Smooth muscle cell (in vitro differentiated cells): ENCODE results near the gene FOSL1. TPM values are rescaled to one million over a fixed set of nuclear protein-coding genes. Genes with fewer than 3 reads are reported as not detected.

Source experiments
- DNase-seq: peaks from one replicate; lab custom pipeline; 2025; ENCODE audit not compliant: unreplicated experiment; lab: John Stamatoyannopoulos, UW
- H2AFZ ChIP-seq: fragments of 200-600 bp; sonication (generic); 2 replicates; pipeline ENCODE4 v1.6.0; 2016; ENCODE audit warnings: antibody characterized with exemption, low read depth, mild to moderate bottlenecking
- H3F3A ChIP-seq: fragments of 200-600 bp; sonication (generic); 2 replicates; pipeline ENCODE4 v1.6.0; 2017; ENCODE audit warnings: antibody characterized with exemption, low read depth
- H3K27ac ChIP-seq: fragments of 200-600 bp; sonication (generic); 2 replicates; pipeline ENCODE4 v1.5.1; 2016; ENCODE audit warnings: low read depth, mild to moderate bottlenecking
- H3K27me3 ChIP-seq: fragments of 200-600 bp; sonication (generic); 2 replicates; pipeline ENCODE4 v1.6.1; 2016; ENCODE audit warnings: low read depth, mild to moderate bottlenecking
- H3K36me3 ChIP-seq: fragments of 200-600 bp; sonication (generic); 2 replicates; pipeline ENCODE4 v1.5.1; 2016; ENCODE audit warnings: low read depth
- H3K4me1 ChIP-seq: fragments of 200-600 bp; sonication (generic); 2 replicates; pipeline ENCODE4 v1.5.1; 2016; ENCODE audit warnings: low read depth
- H3K4me2 ChIP-seq: fragments of 200-600 bp; sonication (generic); 2 replicates; pipeline ENCODE4 v1.6.0; 2016; ENCODE audit warnings: mild to moderate bottlenecking
- H3K4me3 ChIP-seq: fragments of 200-600 bp; sonication (generic); 2 replicates; pipeline ENCODE4 v1.5.1; 2016; ENCODE audit warnings: mild to moderate bottlenecking
- H3K79me2 ChIP-seq: fragments of 200-600 bp; sonication (generic); 2 replicates; pipeline ENCODE4 v1.6.0; 2016; ENCODE audit warnings: low read depth, mild to moderate bottlenecking
- H3K9ac ChIP-seq: fragments of 200-600 bp; sonication (generic); 2 replicates; pipeline ENCODE4 v1.6.0; 2016; ENCODE audit warnings: low read depth
- H3K9me3 ChIP-seq: fragments of 200-600 bp; sonication (generic); replicated peaks from 2 replicates; pipeline ENCODE4 v1.5.1; 2016; ENCODE audit warnings: low read depth
- H4K20me1 ChIP-seq: fragments of 200-600 bp; sonication (generic); 2 replicates; pipeline ENCODE4 v1.6.0; 2016; ENCODE audit warnings: low read depth
- WGBS: methylation state at CpG from one replicate; pipeline ENCODE4 v1.1.7; 2016; ENCODE audit warnings: low lambda C conversion rate; 5-methylcytosine and 5-hydroxymethylcytosine counted together
- polyA plus RNA-seq: library from polyadenylated mRNA; unstranded; fragments of >200 nt; fragmentation: Nextera tagmentation; extraction: Ambion mirVana; gene quantifications from 2 replicates; pipeline ENCODE4 v1.2.1, GENCODE V29; 2016
- total RNA-seq: library from RNA; depleted of rRNA; stranded (reverse); fragments of >200 nt; gene quantifications from 2 replicates; pipeline ENCODE4 v1.2.3, GENCODE V29; 2014
- TF ChIP-seq, protein P1 (sequence below): fragments of 200-600 bp; sonication (generic); IDR thresholded peaks from 2 replicates; pipeline ENCODE4 v1.5.1; 2017; ENCODE audit warnings: borderline replicate concordance, mild to moderate bottlenecking, antibody characterized with exemption; ENCODE audit not compliant: insufficient read depth, poor library complexity, severe bottlenecking

FOSL1 gene
- total and polyA plus RNA-seq, 2 experiments from 2014 or later, result 15.8 to 26.1 TPM

GRCh38 chr11:65891219-65892136 is 8.7 kb downstream of the FOSL1 start:
- Histone ChIP-seq H2AFZ (no peak overlapping the region), H4K20me1 (peaks cover 48% of the 10 kb centered on the region), H3K36me3 (no peaks in the 10 kb centered on the region), H3K27ac (peak overlapping the region; percentile 58), H3K79me2 (peaks cover 53% of the 10 kb centered on the region), H3F3A (peaks cover 16% of the 10 kb centered on the region), H3K4me3 (peak overlapping the region; percentile 67), H3K9ac (peak overlapping the region; percentile 80), H3K27me3 (no peaks in the 10 kb centered on the region), H3K4me1 (peaks cover 22% of the 10 kb centered on the region), H3K4me2 (peak overlapping the region; percentile 97), H3K9me3 (no peaks in the 10 kb centered on the region)
- DNase-seq, result no peak
- TF ChIP-seq, protein P1, sequence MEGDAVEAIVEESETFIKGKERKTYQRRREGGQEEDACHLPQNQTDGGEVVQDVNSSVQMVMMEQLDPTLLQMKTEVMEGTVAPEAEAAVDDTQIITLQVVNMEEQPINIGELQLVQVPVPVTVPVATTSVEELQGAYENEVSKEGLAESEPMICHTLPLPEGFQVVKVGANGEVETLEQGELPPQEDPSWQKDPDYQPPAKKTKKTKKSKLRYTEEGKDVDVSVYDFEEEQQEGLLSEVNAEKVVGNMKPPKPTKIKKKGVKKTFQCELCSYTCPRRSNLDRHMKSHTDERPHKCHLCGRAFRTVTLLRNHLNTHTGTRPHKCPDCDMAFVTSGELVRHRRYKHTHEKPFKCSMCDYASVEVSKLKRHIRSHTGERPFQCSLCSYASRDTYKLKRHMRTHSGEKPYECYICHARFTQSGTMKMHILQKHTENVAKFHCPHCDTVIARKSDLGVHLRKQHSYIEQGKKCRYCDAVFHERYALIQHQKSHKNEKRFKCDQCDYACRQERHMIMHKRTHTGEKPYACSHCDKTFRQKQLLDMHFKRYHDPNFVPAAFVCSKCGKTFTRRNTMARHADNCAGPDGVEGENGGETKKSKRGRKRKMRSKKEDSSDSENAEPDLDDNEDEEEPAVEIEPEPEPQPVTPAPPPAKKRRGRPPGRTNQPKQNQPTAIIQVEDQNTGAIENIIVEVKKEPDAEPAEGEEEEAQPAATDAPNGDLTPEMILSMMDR, result peak; percentile 10
- WGBS, result 8% methylated on average over 48 of the region's 57 CpGs

- peak within 1 kb of the TSS; percentile 80 for H3K9ac ChIP-seq
- DNase-seq, result peak; percentile 93
- 1% methylated on average over 90 of the region's 94 CpGs for WGBS
- H3K79me2 ChIP-seq, result peaks cover 48% of the 10 kb centered on the region
- H3F3A ChIP-seq, result peaks cover 16% of the 10 kb centered on the region
- peak within 1 kb of the TSS; percentile 97 for H3K4me2 ChIP-seq
- H3K27me3 ChIP-seq, result no peaks in the 10 kb centered on the region
- no peak within 1 kb of the TSS for H2AFZ ChIP-seq
- peak within 1 kb of the TSS; percentile 77 for H3K4me3 ChIP-seq
- no peaks in the 10 kb centered on the region for H3K36me3 ChIP-seq
- TF ChIP-seq, protein P1, result peak; percentile 26
- H3K9me3 ChIP-seq, result no peaks in the 10 kb centered on the region
- H3K4me1 ChIP-seq, result peaks cover 22% of the 10 kb centered on the region
- H4K20me1 ChIP-seq, result peaks cover 39% of the 10 kb centered on the region
- peak within 1 kb of the TSS; percentile 89 for H3K27ac ChIP-seq
Observed at GRCh38 chr11:65890324-65891218, 9.6 kb downstream of the FOSL1 start, which contains the start of gene CCDC85B. Gene CCDC85B, plus strand, starts transcription at chr11:65890673. Its CDS starts 111 bp downstream, at chr11:65890784.

GRCh38 chr11:65888163-65888814 is 11.9 kb downstream of the FOSL1 start, which contains the start of gene FIBP:
Gene FIBP, minus strand, starts transcription at chr11:65888471. Its CDS starts 53 bp downstream, at chr11:65888418.
- no peaks in the 10 kb centered on the region for H3K27me3 ChIP-seq
- H3K4me1 ChIP-seq, result peaks cover 22% of the 10 kb centered on the region
- H3K79me2 ChIP-seq, result peaks cover 31% of the 10 kb centered on the region
- H3K36me3 ChIP-seq, result no peaks in the 10 kb centered on the region
- H3K4me2 ChIP-seq, result peak within 1 kb of the TSS; percentile 91
- H3F3A ChIP-seq, result peaks cover 16% of the 10 kb centered on the region
- peak within 1 kb of the TSS; percentile 79 for H2AFZ ChIP-seq
- peaks cover 32% of the 10 kb centered on the region for H4K20me1 ChIP-seq
- DNase-seq, result peak; percentile 95
- H3K27ac ChIP-seq, result peak within 1 kb of the TSS; percentile 89
- peak within 1 kb of the TSS; percentile 77 for H3K4me3 ChIP-seq
- TF ChIP-seq, protein P1, result peak; percentile 75
- no peaks in the 10 kb centered on the region for H3K9me3 ChIP-seq
- under 1% methylated on average over 42 of the region's 57 CpGs for WGBS
- H3K9ac ChIP-seq, result peak within 1 kb of the TSS; percentile 78
